NCI-H2196 treated with DMSO at 0.1 percent for 48 hours (cell line): ENCODE measurements around the gene CPPED1.

ENCODE experiments used
- DNase-seq: peaks from one replicate; lab custom pipeline; 2025; ENCODE audit not compliant: unreplicated experiment; lab: John Stamatoyannopoulos, UW

Gene CPPED1

DNA sequence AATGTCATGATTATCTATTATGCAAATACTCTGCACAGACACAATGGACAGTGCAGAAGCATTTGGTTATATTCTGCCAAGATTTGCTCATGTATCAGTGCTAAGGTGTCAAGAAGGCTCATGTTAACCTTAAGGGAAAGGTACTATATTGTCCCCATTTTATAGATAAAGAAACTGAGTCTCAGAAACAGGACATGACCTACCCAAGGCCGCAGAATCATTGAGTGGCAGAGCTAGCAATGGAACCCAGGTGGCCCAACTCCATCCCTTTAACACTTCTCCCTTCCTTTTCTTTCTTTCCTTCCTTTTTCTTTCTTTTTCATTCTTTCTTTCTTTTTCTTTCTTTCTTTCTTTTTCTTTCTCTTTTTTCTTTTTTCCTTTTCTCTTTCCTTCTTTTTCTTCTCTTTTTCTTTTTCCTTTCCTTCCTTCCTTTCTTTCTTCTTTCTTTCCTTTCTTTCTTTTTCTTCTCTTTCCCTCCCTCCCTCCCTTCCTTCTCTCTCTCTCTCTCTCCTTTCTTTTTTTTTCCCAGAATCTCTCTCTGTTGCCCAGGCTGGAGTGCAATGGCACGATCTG lies 149.8 kb downstream of the CPPED1 start:
- no peak for DNase-seq

- DNase-seq: no peak
Observed at GRCh38 chr16:12652924-12653323, 150.8 kb downstream of the CPPED1 start.

GRCh38 chr16:12651765-12652512 lies 151.7 kb downstream of the CPPED1 start:
- DNase-seq: peak; percentile 37

- DNase-seq: no peak
Observed at GRCh38 chr16:12649356-12649755, 154.3 kb downstream of the CPPED1 start.

DNA sequence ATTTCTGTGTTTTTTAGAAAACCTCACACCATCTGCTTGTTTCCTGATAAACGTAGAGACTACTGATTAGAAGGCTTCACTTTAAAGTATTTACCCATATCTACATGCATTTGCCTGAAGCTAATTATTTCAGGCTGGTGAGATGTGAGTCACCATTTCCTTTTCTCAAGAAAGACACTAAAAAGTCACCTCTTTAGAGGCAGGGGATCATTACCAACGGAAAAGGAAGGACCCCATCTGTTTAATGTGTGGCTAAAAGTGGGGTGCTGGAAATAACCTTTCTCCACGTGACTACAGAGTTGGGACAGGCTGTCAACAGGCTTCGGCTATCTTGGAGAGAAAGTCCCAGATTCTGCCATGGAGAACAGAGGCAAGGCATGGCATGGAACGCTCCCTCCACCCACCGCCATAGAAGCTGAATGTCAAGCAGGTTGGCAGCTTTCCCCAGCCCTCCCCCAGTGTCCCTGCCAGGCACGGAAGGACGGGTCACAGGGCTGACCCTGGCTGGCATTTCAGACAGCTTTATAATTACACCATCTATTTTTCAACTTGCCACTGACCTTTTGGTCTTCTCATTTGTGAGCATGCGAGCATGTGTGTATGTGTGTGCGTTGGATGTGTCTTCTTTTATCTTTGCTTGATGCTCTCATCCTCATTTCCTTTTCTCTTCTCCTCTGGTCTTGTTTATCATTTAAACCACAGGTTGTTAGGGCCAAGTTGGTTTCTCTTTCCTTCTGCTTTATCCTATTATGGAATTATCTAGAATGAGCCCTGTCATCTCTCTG lies 157.0 kb downstream of the CPPED1 start:
- peak; percentile 61 for DNase-seq

- no peak for DNase-seq
Observed at GRCh38 chr16:12646098-12646489, 157.6 kb downstream of the CPPED1 start.

GRCh38 chr16:12643034-12643455 lies 160.6 kb downstream of the CPPED1 start:
- no peak for DNase-seq

GRCh38 chr16:12639044-12639443 lies 164.6 kb downstream of the CPPED1 start:
- no peak for DNase-seq

GRCh38 chr16:12637002-12637401 lies 166.7 kb downstream of the CPPED1 start:
- no peak for DNase-seq

DNA sequence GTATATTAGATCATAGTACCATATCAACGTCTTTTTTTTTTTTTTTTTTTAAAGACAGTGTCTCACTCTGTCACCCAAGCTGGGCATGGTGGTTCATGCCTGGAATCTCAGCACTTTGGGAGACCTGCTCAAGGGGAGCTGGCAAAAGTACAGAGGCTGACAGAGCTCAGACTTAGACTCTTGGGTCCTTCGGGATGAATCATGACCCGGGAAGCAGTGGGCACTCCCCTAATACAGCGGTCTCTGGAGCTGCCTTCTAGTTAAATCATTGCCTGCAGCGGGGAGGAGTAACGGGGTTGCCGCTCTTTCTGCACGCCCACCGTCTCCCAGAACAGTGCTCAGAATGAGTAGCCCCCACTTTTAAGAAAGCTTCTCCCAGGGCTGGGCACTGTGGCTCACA lies 174.4 kb downstream of the CPPED1 start:
- no peak for DNase-seq

GRCh38 chr16:12628536-12628935 lies 175.2 kb downstream of the CPPED1 start:
- DNase-seq: no peak

- DNase-seq: no peak
Observed at GRCh38 chr16:12627394-12627793, 176.3 kb downstream of the CPPED1 start.

DNA sequence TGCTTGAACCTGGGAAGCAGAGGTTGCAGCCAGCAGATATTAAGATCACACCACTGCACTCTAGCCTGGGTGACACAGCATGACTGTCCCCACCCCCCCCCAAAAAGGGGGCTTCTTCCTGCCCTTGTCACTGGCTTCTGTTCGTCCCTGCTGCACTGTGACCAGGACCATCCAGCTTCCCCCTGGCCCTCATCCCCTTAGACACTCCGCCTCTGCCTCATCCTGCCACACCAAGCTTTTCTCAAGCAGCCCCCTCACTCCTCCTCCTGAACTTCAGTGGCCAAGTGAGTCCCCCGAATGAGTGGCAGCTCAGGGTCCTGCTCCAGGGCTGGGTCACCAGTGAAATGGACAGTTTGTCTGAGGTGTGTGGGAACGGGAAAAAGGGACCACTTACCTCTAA lies 177.3 kb downstream of the CPPED1 start:
- DNase-seq: no peak

- no peak for DNase-seq
Observed at GRCh38 chr16:12625716-12626115, 178.0 kb downstream of the CPPED1 start.

DNA sequence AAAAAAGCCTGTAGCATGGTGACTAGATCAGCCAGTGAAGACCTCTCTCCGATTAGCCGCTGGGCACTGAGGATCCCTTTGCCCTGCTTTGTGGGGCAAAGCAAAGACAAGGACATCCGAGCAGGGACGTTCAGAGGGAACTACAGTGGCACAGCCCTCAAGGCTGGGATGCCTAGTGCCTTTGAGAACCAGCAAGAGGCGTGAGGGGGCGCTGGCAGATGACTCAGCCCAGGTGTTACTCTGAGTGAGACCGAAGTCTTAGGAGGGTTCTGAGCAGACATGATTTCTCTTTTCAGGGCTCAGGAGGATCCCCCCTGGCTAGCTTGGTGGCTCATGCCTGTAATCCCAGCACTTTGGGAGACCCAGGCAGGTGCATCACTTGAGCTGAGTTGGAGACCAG lies 178.6 kb downstream of the CPPED1 start:
- no peak for DNase-seq

- no peak for DNase-seq
Observed at GRCh38 chr16:12620150-12620549, 183.5 kb downstream of the CPPED1 start.

- no peak for DNase-seq
Observed at GRCh38 chr16:12618515-12618914, 185.2 kb downstream of the CPPED1 start.

DNA sequence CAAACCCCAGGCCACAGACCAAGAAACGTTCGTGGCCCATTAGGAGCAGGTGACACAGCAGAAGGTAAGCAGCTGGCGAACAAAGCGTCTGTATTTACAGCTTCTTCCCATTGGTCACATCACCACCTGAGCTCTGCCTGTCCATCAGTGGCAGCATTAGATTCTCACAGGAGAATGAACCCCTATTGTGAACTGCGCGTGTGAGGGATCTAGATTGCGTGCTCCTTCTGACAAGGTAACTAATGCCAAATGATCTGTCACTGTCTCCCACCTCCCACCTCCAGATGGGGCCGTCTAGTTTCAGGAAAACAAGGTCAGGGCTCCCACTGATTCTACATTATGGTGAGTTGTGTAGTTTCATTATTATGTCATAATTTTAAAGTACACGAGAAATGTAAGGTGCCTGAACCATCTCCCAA lies 186.3 kb downstream of the CPPED1 start:
- DNase-seq: no peak

- no peak for DNase-seq
Observed at GRCh38 chr16:12614662-12615278, 188.9 kb downstream of the CPPED1 start.

DNA sequence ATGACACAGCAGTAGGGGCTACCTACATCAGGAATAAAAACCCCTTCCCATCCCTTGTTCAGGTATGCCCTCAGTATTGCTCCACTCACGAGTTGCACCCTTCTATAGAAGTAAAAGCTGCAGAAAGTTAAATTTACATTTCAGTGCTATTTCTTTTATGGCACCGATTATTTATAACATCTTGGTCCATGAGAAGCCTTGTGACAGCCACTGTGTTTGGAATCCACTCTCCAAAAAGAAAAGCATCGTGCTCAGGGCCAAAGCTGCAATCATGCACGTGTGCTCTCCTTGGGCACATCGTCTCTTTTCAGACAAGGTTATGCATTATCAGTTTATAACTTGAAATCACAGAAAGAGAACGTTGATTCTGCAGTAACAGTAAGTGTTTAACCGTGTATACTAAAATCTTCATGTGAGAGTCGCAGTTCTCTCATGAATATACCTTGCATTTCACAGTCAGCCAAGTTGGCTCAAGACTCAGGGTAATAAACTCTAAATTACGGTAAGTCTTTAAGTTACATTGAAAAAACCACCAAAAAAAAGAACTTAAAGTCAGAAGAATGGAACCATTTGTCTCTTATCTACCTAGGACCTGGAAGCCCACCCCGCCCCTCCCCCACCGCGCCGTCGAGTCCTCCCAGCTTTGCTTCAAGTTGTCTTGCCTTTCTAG lies 189.6 kb downstream of the CPPED1 start:
- DNase-seq: no peak
